ENCODE results near the gene IL1F10.

Gene IL1F10

GRCh38 chr2:113105047-113105785 lies 37.4 kb downstream of the IL1F10 start:
- no peaks in the 10 kb centered on the region for H3K36me3 ChIP-seq (ENCODE audit: control insufficient read depth in 2 of 2, insufficient read depth in 2 of 2, low read length in 2 of 2)
- H3K27ac ChIP-seq (ENCODE audit: low read depth in 2 of 2, low read length in 2 of 2), result no peak overlapping the region
- H3K4me3 ChIP-seq (ENCODE audit: low read length in 2 of 2), result no peak overlapping the region
- no peaks in the 10 kb centered on the region for H3K9me3 ChIP-seq (ENCODE audit: control insufficient read depth in 2 of 2, low read length in 2 of 2)
- no peaks in the 10 kb centered on the region for H3K27me3 ChIP-seq (ENCODE audit: control insufficient read depth in 2 of 2, insufficient read depth in 2 of 2, low read length in 2 of 2)
- H3K4me1 ChIP-seq (ENCODE audit: control insufficient read depth in 2 of 2, insufficient read depth in 2 of 2, low read length in 2 of 2), result no peaks in the 10 kb centered on the region
- no peak overlapping the region for H3K9ac ChIP-seq (ENCODE audit: low read depth in 1 of 2, low read length in 2 of 2)

DNA sequence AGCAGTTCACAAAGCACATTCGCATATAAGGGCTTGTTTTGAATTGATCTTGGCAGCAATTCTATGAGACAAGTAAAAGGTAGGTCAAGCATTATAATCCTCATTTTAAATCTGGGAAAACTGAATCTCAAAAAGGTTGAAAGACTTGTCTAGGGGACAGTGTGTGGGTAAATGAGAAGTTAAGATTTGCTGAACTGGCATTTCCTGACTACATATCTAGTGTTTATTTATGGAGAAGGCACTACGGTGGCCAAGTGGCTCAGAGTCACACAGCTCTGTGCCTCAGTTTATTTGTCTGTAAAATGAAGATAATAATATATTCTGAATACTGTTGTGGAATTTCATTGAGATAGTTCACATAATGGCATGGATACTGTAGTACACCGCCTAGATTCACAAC lies 43.4 kb downstream of the IL1F10 start:
- H3K9ac ChIP-seq (ENCODE audit: low read depth in 1 of 2, low read length in 2 of 2), result no peak overlapping the region
- no peaks in the 10 kb centered on the region for H3K27me3 ChIP-seq (ENCODE audit: control insufficient read depth in 2 of 2, insufficient read depth in 2 of 2, low read length in 2 of 2)
- H3K4me1 ChIP-seq (ENCODE audit: control insufficient read depth in 2 of 2, insufficient read depth in 2 of 2, low read length in 2 of 2), result no peaks in the 10 kb centered on the region
- H3K4me3 ChIP-seq (ENCODE audit: low read length in 2 of 2), result no peak overlapping the region
- no peaks in the 10 kb centered on the region for H3K9me3 ChIP-seq (ENCODE audit: control insufficient read depth in 2 of 2, low read length in 2 of 2)
- H3K27ac ChIP-seq (ENCODE audit: low read depth in 2 of 2, low read length in 2 of 2), result no peak overlapping the region
- no peaks in the 10 kb centered on the region for H3K36me3 ChIP-seq (ENCODE audit: control insufficient read depth in 2 of 2, insufficient read depth in 2 of 2, low read length in 2 of 2)

DNA sequence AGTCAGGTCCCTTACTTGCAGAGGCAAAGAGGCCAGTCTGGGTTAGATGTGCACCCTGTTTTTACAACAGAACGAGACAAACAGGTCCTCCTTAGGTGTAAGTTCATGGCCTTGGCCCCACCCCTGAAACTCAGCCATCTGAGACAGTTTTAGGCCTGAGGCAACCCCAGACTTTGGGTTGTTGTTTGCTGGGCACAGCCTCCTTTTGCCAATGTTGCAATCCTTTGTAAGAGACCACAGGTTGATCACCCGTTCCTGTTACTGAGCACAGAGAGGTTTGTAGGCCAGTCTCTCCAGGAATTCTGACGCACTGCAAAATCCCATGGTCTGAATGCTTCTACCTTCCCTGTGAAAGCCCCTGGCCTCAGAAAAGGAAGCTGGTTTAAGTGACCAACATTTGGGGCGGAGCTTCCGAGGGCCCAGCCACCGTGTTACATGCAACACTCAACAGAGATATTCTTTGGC lies 44.1 kb downstream of the IL1F10 start:
- no peaks in the 10 kb centered on the region for H3K36me3 ChIP-seq (ENCODE audit: control insufficient read depth in 2 of 2, insufficient read depth in 2 of 2, low read length in 2 of 2)
- no peaks in the 10 kb centered on the region for H3K9me3 ChIP-seq (ENCODE audit: control insufficient read depth in 2 of 2, low read length in 2 of 2)
- no peak overlapping the region for H3K27ac ChIP-seq (ENCODE audit: low read depth in 2 of 2, low read length in 2 of 2)

DNA sequence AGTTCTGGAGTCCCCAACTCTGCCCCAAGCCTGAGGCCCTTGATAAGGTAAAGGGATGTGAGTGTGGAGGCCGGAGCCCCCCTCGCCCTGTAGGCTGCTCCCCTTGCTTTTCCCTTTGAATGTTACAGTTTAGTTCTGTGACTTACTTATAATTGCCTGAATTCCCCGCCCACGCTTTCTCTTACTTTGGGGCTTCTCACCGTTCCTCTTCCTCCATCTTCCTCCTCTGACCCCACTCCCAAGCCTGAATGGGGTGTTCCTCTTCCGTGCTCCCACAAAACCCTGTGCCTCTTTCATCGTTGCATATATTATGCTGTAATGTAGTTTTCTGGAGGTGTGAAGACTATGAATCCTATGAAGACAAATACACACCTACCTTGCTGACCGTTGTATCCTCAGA lies 44.7 kb downstream of the IL1F10 start:
- Histone ChIP-seq H3K36me3 (ENCODE audit: control insufficient read depth in 2 of 2, insufficient read depth in 2 of 2, low read length in 2 of 2) (no peaks in the 10 kb centered on the region), H3K9me3 (ENCODE audit: control insufficient read depth in 2 of 2, low read length in 2 of 2) (no peaks in the 10 kb centered on the region), H3K27me3 (ENCODE audit: control insufficient read depth in 2 of 2, insufficient read depth in 2 of 2, low read length in 2 of 2) (no peaks in the 10 kb centered on the region), H3K27ac (ENCODE audit: low read depth in 2 of 2, low read length in 2 of 2) (no peak overlapping the region), H3K4me1 (ENCODE audit: control insufficient read depth in 2 of 2, insufficient read depth in 2 of 2, low read length in 2 of 2) (peaks cover 3 to 4% of the 10 kb centered on the region in 2 donors), H3K9ac (ENCODE audit: low read depth in 1 of 2, low read length in 2 of 2) (no peak overlapping the region), H3K4me3 (ENCODE audit: low read length in 2 of 2) (no peak overlapping the region)

More for the DNA sequence above, 44.1 kb downstream of the IL1F10 start:
- H3K4me3 ChIP-seq (ENCODE audit: low read length in 2 of 2), result no peak overlapping the region
- no peak overlapping the region for H3K9ac ChIP-seq (ENCODE audit: low read depth in 1 of 2, low read length in 2 of 2)
- no peaks in the 10 kb centered on the region for H3K27me3 ChIP-seq (ENCODE audit: control insufficient read depth in 2 of 2, insufficient read depth in 2 of 2, low read length in 2 of 2)
- no peaks in the 10 kb centered on the region for H3K4me1 ChIP-seq (ENCODE audit: control insufficient read depth in 2 of 2, insufficient read depth in 2 of 2, low read length in 2 of 2)

- H3K27me3 ChIP-seq (ENCODE audit: control insufficient read depth in 2 of 2, insufficient read depth in 2 of 2, low read length in 2 of 2), result no peaks in the 10 kb centered on the region
- H3K27ac ChIP-seq (ENCODE audit: low read depth in 2 of 2, low read length in 2 of 2), result no peak overlapping the region
- no peaks in the 10 kb centered on the region for H3K36me3 ChIP-seq (ENCODE audit: control insufficient read depth in 2 of 2, insufficient read depth in 2 of 2, low read length in 2 of 2)
- H3K4me3 ChIP-seq (ENCODE audit: low read length in 2 of 2), result no peak overlapping the region
- no peaks in the 10 kb centered on the region for H3K9me3 ChIP-seq (ENCODE audit: control insufficient read depth in 2 of 2, low read length in 2 of 2)
- peaks cover 3 to 8% of the 10 kb centered on the region in 2 donors for H3K4me1 ChIP-seq (ENCODE audit: control insufficient read depth in 2 of 2, insufficient read depth in 2 of 2, low read length in 2 of 2)
- no peak overlapping the region for H3K9ac ChIP-seq (ENCODE audit: low read depth in 1 of 2, low read length in 2 of 2)
Measured at GRCh38 chr2:113112871-113113270, 45.1 kb downstream of the IL1F10 start.

- H3K9me3 ChIP-seq (ENCODE audit: control insufficient read depth in 2 of 2, low read length in 2 of 2), result no peaks in the 10 kb centered on the region
- peaks cover 3 to 11% of the 10 kb centered on the region in 2 donors for H3K4me1 ChIP-seq (ENCODE audit: control insufficient read depth in 2 of 2, insufficient read depth in 2 of 2, low read length in 2 of 2)
- no peaks in the 10 kb centered on the region for H3K27me3 ChIP-seq (ENCODE audit: control insufficient read depth in 2 of 2, insufficient read depth in 2 of 2, low read length in 2 of 2)
- H3K27ac ChIP-seq (ENCODE audit: low read depth in 2 of 2, low read length in 2 of 2), result no peak overlapping the region
- no peak overlapping the region for H3K4me3 ChIP-seq (ENCODE audit: low read length in 2 of 2)
- no peaks in the 10 kb centered on the region for H3K36me3 ChIP-seq (ENCODE audit: control insufficient read depth in 2 of 2, insufficient read depth in 2 of 2, low read length in 2 of 2)
- no peak overlapping the region for H3K9ac ChIP-seq (ENCODE audit: low read depth in 1 of 2, low read length in 2 of 2)
Measured at GRCh38 chr2:113113807-113114206, 46.0 kb downstream of the IL1F10 start.

GRCh38 chr2:113114224-113114945 lies 46.6 kb downstream of the IL1F10 start:
- Histone ChIP-seq H3K9me3 (ENCODE audit: control insufficient read depth in 2 of 2, low read length in 2 of 2) (no peaks in the 10 kb centered on the region), H3K9ac (ENCODE audit: low read depth in 1 of 2, low read length in 2 of 2) (no peak overlapping the region), H3K27ac (ENCODE audit: low read depth in 2 of 2, low read length in 2 of 2) (no peak overlapping the region), H3K36me3 (ENCODE audit: control insufficient read depth in 2 of 2, insufficient read depth in 2 of 2, low read length in 2 of 2) (no peaks in the 10 kb centered on the region), H3K4me3 (ENCODE audit: low read length in 2 of 2) (no peak overlapping the region), H3K27me3 (ENCODE audit: control insufficient read depth in 2 of 2, insufficient read depth in 2 of 2, low read length in 2 of 2) (no peaks in the 10 kb centered on the region), H3K4me1 (ENCODE audit: control insufficient read depth in 2 of 2, insufficient read depth in 2 of 2, low read length in 2 of 2) (peaks cover 3 to 11% of the 10 kb centered on the region in 2 donors)

DNA sequence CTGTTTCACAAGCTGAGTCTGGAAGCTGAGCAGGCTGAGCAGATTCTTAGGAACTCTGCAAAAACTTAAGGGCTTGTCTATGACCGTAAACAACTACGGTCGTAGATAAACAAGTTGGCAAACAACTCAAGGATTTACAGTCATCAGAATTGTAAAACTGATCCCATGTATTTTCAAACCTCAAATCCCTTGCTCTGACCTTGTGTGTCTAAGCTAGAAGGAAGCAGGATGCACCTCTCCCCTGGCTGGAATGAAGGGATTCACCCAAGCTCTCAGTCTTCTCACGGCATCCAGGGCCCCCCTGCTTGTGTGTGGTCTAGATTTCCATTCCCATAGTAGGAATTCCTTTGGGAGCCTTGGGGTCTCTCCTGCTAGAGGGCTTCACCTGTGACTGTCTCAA lies 47.2 kb downstream of the IL1F10 start:
- no peaks in the 10 kb centered on the region for H3K36me3 ChIP-seq (ENCODE audit: control insufficient read depth in 2 of 2, insufficient read depth in 2 of 2, low read length in 2 of 2)
- no peak overlapping the region for H3K27ac ChIP-seq (ENCODE audit: low read depth in 2 of 2, low read length in 2 of 2)
- no peak overlapping the region for H3K4me3 ChIP-seq (ENCODE audit: low read length in 2 of 2)
- no peak overlapping the region for H3K9ac ChIP-seq (ENCODE audit: low read depth in 1 of 2, low read length in 2 of 2)
- H3K4me1 ChIP-seq (ENCODE audit: control insufficient read depth in 2 of 2, insufficient read depth in 2 of 2, low read length in 2 of 2), result peaks cover 3 to 11% of the 10 kb centered on the region in 2 donors
- no peaks in the 10 kb centered on the region for H3K27me3 ChIP-seq (ENCODE audit: control insufficient read depth in 2 of 2, insufficient read depth in 2 of 2, low read length in 2 of 2)
- H3K9me3 ChIP-seq (ENCODE audit: control insufficient read depth in 2 of 2, low read length in 2 of 2), result no peaks in the 10 kb centered on the region

GRCh38 chr2:113116100-113116958 lies 48.6 kb downstream of the IL1F10 start:
- no peak overlapping the region for H3K4me3 ChIP-seq (ENCODE audit: low read length in 2 of 2)
- no peak overlapping the region for H3K27ac ChIP-seq (ENCODE audit: low read depth in 2 of 2, low read length in 2 of 2)
- peaks cover 3 to 11% of the 10 kb centered on the region in 2 donors for H3K4me1 ChIP-seq (ENCODE audit: control insufficient read depth in 2 of 2, insufficient read depth in 2 of 2, low read length in 2 of 2)

More at GRCh38 chr2:113116100-113116958, 48.6 kb downstream of the IL1F10 start:
- Histone ChIP-seq H3K9me3 (ENCODE audit: control insufficient read depth in 2 of 2, low read length in 2 of 2) (no peaks in the 10 kb centered on the region), H3K36me3 (ENCODE audit: control insufficient read depth in 2 of 2, insufficient read depth in 2 of 2, low read length in 2 of 2) (no peaks in the 10 kb centered on the region), H3K9ac (ENCODE audit: low read depth in 1 of 2, low read length in 2 of 2) (no peak overlapping the region), H3K27me3 (ENCODE audit: control insufficient read depth in 2 of 2, insufficient read depth in 2 of 2, low read length in 2 of 2) (no peaks in the 10 kb centered on the region)

Data from mucosa of rectum (tissue), 2 donors.